IMR-90 (cell line): ENCODE data around the gene BCHE. TPM values are rescaled to one million over a fixed set of nuclear protein-coding genes. Genes with fewer than 3 reads are reported as not detected.

ENCODE experiments used
- ATAC-seq: fragments of 200-7000 bp; cut with Tn5 transposase; 2 replicates; pipeline ENCODE4 v1.9.1; 2020; ENCODE audit warnings: low read depth, mild to moderate bottlenecking, moderate library complexity
- BruUV-seq: library from RNA; stranded (reverse); fragments of 400-500 nt; replicated peaks from 2 replicates; lab custom pipeline; 2021; lab: Mats Ljungman, UMichigan
- CTCF ChIA-PET: fragments of 300-600 bp; formaldehyde crosslinking; extraction: SDS; loops from one replicate; lab custom pipeline; 2021; ENCODE audit warnings: antibody characterized with exemption; lab: Yijun Ruan, JAX
- POLR2A ChIA-PET: fragments of 300-600 bp; sonication (Branson Sonifier 250); formaldehyde crosslinking; loops from one replicate; lab custom pipeline; 2022; ENCODE audit warnings: antibody characterized with exemption; ENCODE audit not compliant: unreplicated experiment; lab: Charles Lee
- DNase-seq: peaks from one replicate; pipeline ENCODE4 v3.0.0; 2013
- H2AFZ ChIP-seq: replicated peaks from 2 replicates; pipeline ENCODE3; 2013; ENCODE audit warnings: low read length, mild to moderate bottlenecking; ENCODE audit not compliant: poor library complexity
- H2AK5ac ChIP-seq: 2 replicates; pipeline ENCODE4 v1.6.1; 2013; ENCODE audit warnings: low read depth, low read length, inconsistent platforms
- H2AK9ac ChIP-seq: replicated peaks from 2 replicates; pipeline ENCODE3; 2013; ENCODE audit warnings: mild to moderate bottlenecking, low read depth, low read length, moderate library complexity; ENCODE audit not compliant: poor library complexity
- H2BK120ac ChIP-seq: 2 replicates; pipeline ENCODE4 v1.6.1; 2013; ENCODE audit warnings: low read depth, low read length, inconsistent platforms
- H2BK15ac ChIP-seq: 3 replicates; pipeline ENCODE4 v1.6.1; 2013; ENCODE audit warnings: low read depth, low read length, inconsistent platforms
- H2BK20ac ChIP-seq: 2 replicates; pipeline ENCODE4 v1.6.1; 2013; ENCODE audit warnings: low read depth, mild to moderate bottlenecking, inconsistent platforms, low read length, moderate library complexity
- H2BK5ac ChIP-seq: 2 replicates; pipeline ENCODE4 v1.6.1; 2013; ENCODE audit warnings: mild to moderate bottlenecking, low read depth, low read length, inconsistent platforms; ENCODE audit not compliant: poor library complexity, severe bottlenecking
- H3K14ac ChIP-seq: replicated peaks from 2 replicates; pipeline ENCODE4 v1.6.1; 2013; ENCODE audit warnings: low read depth, low read length, inconsistent platforms
- H3K18ac ChIP-seq: 2 replicates; pipeline ENCODE4 v1.6.1; 2013; ENCODE audit warnings: low read depth, low read length, control low read depth
- H3K23ac ChIP-seq: 2 replicates; pipeline ENCODE4 v1.6.1; 2013; ENCODE audit warnings: low read depth, low read length, inconsistent platforms
- H3K27ac ChIP-seq: 2 replicates; pipeline ENCODE4 v1.5.1; 2013; ENCODE audit warnings: mild to moderate bottlenecking, control low read depth, low read length; ENCODE audit not compliant: insufficient read depth
- H3K27me3 ChIP-seq: 2 replicates; pipeline ENCODE4 v1.6.1; 2013; ENCODE audit warnings: low read length; ENCODE audit not compliant: control insufficient read depth, insufficient read depth
- H3K36me3 ChIP-seq: 2 replicates; pipeline ENCODE4 v1.6.1; 2013; ENCODE audit warnings: low read length, mixed read lengths; ENCODE audit not compliant: control insufficient read depth, insufficient read depth
- H3K4ac ChIP-seq: 2 replicates; pipeline ENCODE4 v1.6.1; 2013; ENCODE audit warnings: low read depth, low read length, inconsistent platforms
- H3K4me1 ChIP-seq: 2 replicates; pipeline ENCODE4 v1.6.1; 2013; ENCODE audit warnings: low read length, mixed read lengths; ENCODE audit not compliant: control insufficient read depth, insufficient read depth
- H3K4me2 ChIP-seq: 2 replicates; pipeline ENCODE4 v1.6.1; 2013; ENCODE audit warnings: low read depth, mild to moderate bottlenecking, control low read depth, low read length, moderate library complexity
- H3K4me3 ChIP-seq: 2 replicates; pipeline ENCODE4 v1.5.1; 2013; ENCODE audit warnings: low read depth, mild to moderate bottlenecking, control low read depth, low read length, moderate library complexity; ENCODE audit not compliant: insufficient read depth
- H3K56ac ChIP-seq: 2 replicates; pipeline ENCODE4 v1.6.1; 2013; ENCODE audit warnings: low read length, inconsistent platforms; ENCODE audit not compliant: insufficient read depth; ENCODE audit errors: extremely low read depth
- H3K79me1 ChIP-seq, 2 experiments: 2 replicates each; pipeline ENCODE4 v1.6.1; 2013; ENCODE audit warnings: low read length in 2 of 2, inconsistent platforms in 1 of 2, low read depth in 1 of 2
- H3K9ac ChIP-seq: 2 replicates; pipeline ENCODE4 v1.6.1; 2013; ENCODE audit warnings: low read depth, low read length, control low read depth
- H3K9me1 ChIP-seq: 2 replicates; pipeline ENCODE4 v1.6.1; 2013; ENCODE audit warnings: low read length, inconsistent platforms; ENCODE audit not compliant: insufficient read depth
- H3K9me3 ChIP-seq: 2 replicates; pipeline ENCODE4 v1.6.1; 2013; ENCODE audit warnings: low read length; ENCODE audit not compliant: control insufficient read depth, insufficient read depth
- H4K20me1 ChIP-seq: 2 replicates; pipeline ENCODE4 v1.6.1; 2013; ENCODE audit warnings: low read length, inconsistent platforms; ENCODE audit not compliant: insufficient read depth
- H4K5ac ChIP-seq: 2 replicates; pipeline ENCODE4 v1.6.1; 2013; ENCODE audit warnings: mild to moderate bottlenecking, low read depth, low read length, control low read depth
- H4K8ac ChIP-seq, 2 experiments: 2 replicates each; pipeline ENCODE4 v1.6.1; 2013; ENCODE audit warnings: low read depth in 2 of 2, low read length in 2 of 2, control low read depth in 1 of 2, inconsistent platforms in 1 of 2
- H4K91ac ChIP-seq: 2 replicates; pipeline ENCODE4 v1.6.1; 2013; ENCODE audit warnings: low read depth, low read length, inconsistent platforms; ENCODE audit not compliant: insufficient read depth
- CHD1 ChIP-seq: IDR thresholded peaks from 2 replicates; pipeline ENCODE4 v1.6.1; 2012; ENCODE audit warnings: low read depth, low read length, improper control_type of control experiment
- MAFK ChIP-seq: IDR thresholded peaks from 2 replicates; pipeline ENCODE4 v1.6.1; 2012; ENCODE audit warnings: low read depth, low read length, improper control_type of control experiment
- NFE2L2 ChIP-seq: fragments of 150-350 bp; IDR thresholded peaks from 2 replicates; pipeline ENCODE4 v1.6.1; 2016; ENCODE audit warnings: low read depth, mild to moderate bottlenecking, low read length
- POLR2A ChIP-seq: IDR thresholded peaks from 2 replicates; pipeline ENCODE4 v1.6.1; 2012; ENCODE audit warnings: mild to moderate bottlenecking, low read depth, low read length
- SMC3 ChIP-seq: fragments of 150-350 bp; IDR thresholded peaks from 2 replicates; pipeline ENCODE4 v1.6.1; 2016; ENCODE audit warnings: low read depth, mild to moderate bottlenecking, antibody characterized with exemption, low read length, moderate library complexity
- WGBS, 2 experiments: methylation state at CpG; one replicate each; pipeline versions ENCODE4 v1.1.5 to v1.1.7; 2013; ENCODE audit warnings: missing lambda C conversion rate in 2 of 2; ENCODE audit not compliant: insufficient read length in 1 of 2; ENCODE audit errors: extremely low coverage in 2 of 2; 5-methylcytosine and 5-hydroxymethylcytosine counted together
- dilution Hi-C: fragments of 300-500 bp; cut with HindIII; formaldehyde crosslinking; loops from one replicate; pipeline ENCODE4 v1.14.3; 2018; ENCODE audit warnings: low sequenced_read_pairs; ENCODE audit not compliant: unreplicated experiment
- in situ Hi-C: fragments of 300-500 bp; cut with MboI; formaldehyde crosslinking; loops from 3 replicates; pipeline ENCODE4 v1.14.3; 2019; ENCODE audit warnings: low sequenced_read_pairs, inconsistent platforms, mixed read lengths
- intact Hi-C: fragments of 100-400 bp; cut with micrococcal nuclease; formaldehyde crosslinking; loops from 2 replicates; pipeline ENCODE4 v1.10.0; 2022
- polyA plus RNA-seq, 3 experiments: library from polyadenylated mRNA; depleted of rRNA; stranded (reverse); fragments of >200 nt; gene quantifications; 2 replicates each; pipeline ENCODE4 v1.2.3, GENCODE V29; 2012; ENCODE audit warnings: low replicate concordance in 1 of 3
- total RNA-seq: library from RNA; depleted of rRNA; stranded (reverse); fragments of >200 nt; gene quantifications from 2 replicates; pipeline ENCODE4 v1.2.3, GENCODE V29; 2012
- TF ChIP-seq, protein P1 (sequence below): conservative IDR thresholded peaks from 2 replicates; pipeline ENCODE4 v1.5.1; 2012; ENCODE audit warnings: mild to moderate bottlenecking, low read depth, low read length, improper control_type of control experiment

Gene BCHE
- total and polyA plus RNA-seq, 2 of the 4 experiments (the other 2 are of a cell fraction), result 1.5 to 1.6 TPM

DNA sequence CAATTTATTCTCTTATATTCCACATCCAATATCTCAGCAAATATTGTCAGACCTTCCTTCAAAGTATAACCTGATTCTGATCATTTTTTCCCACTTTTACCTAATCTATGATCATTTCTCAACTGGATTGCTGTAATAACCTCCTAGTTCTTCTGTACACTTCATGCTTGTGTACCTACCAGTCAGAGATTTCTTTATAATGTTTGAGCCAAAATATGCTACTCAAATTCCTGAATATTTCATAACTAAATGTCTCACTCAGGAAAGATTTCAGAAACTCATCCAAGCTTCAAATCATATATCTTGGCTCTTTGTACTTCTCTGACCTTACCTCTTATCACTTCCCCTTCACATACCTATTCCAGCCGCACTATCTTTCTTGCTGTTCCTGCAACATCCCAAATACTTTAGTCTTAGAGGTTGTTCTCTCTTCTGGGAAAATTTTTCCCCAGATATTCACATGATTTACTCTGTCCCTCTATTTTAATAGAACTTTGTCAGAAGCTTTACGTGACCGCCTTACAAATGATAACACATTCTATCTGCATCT lies 20.0 kb downstream of the BCHE start:
- Histone ChIP-seq H3K18ac (no peak overlapping the region), H3K9me3 (no peaks in the 10 kb centered on the region; the same call in 1 of the 2 replicates), H2AFZ (no peak overlapping the region), H4K91ac (no peak overlapping the region), H3K4ac (no peak overlapping the region), H3K27me3 (no peaks in the 10 kb centered on the region), H3K4me2 (no peak overlapping the region), H2BK15ac (no peak overlapping the region), H3K4me3 (no peak overlapping the region), H2AK5ac (no peak overlapping the region), H2BK120ac (no peak overlapping the region), H2AK9ac (no peak overlapping the region), H3K56ac (no peak overlapping the region), H3K9ac (no peak overlapping the region), H3K23ac (no peak overlapping the region), H3K27ac (no peak overlapping the region), H3K79me1 (no peaks in the 10 kb centered on the region), H3K36me3 (no peaks in the 10 kb centered on the region), H4K20me1 (no peaks in the 10 kb centered on the region), H4K5ac (no peak overlapping the region), H3K9me1 (no peaks in the 10 kb centered on the region), H3K14ac (no peak overlapping the region), H2BK20ac (no peak overlapping the region), H2BK5ac (no peak overlapping the region), H3K4me1 (no peaks in the 10 kb centered on the region), H4K8ac (no peak overlapping the region)
- TF ChIP-seq SMC3 (no peak), CHD1 (no peak), MAFK (no peak), POLR2A (no peak), NFE2L2 (no peak)
- TF ChIP-seq, protein P1, sequence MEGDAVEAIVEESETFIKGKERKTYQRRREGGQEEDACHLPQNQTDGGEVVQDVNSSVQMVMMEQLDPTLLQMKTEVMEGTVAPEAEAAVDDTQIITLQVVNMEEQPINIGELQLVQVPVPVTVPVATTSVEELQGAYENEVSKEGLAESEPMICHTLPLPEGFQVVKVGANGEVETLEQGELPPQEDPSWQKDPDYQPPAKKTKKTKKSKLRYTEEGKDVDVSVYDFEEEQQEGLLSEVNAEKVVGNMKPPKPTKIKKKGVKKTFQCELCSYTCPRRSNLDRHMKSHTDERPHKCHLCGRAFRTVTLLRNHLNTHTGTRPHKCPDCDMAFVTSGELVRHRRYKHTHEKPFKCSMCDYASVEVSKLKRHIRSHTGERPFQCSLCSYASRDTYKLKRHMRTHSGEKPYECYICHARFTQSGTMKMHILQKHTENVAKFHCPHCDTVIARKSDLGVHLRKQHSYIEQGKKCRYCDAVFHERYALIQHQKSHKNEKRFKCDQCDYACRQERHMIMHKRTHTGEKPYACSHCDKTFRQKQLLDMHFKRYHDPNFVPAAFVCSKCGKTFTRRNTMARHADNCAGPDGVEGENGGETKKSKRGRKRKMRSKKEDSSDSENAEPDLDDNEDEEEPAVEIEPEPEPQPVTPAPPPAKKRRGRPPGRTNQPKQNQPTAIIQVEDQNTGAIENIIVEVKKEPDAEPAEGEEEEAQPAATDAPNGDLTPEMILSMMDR, result no peak
- no CpG with 5 or more reads among the region's 3 CpGs for WGBS, 2 experiments
- dilution Hi-C loops (no loop called here), intact Hi-C loops (no loop called here), in situ Hi-C loops (no loop called here)
- BruUV-seq, result no TSS peak
- ChIA-PET POLR2A (no interaction called here), CTCF (no interaction called here)
- no peak for DNase-seq
- no peak for ATAC-seq
